Right ventricle myocardium superior (tissue), 1 donor: Measurements from ENCODE around the gene PRKCE. TPM values are rescaled to one million over a fixed set of nuclear protein-coding genes. Genes with fewer than 3 reads are reported as not detected.

ENCODE experiments used
- ATAC-seq: fragments of 200-7000 bp; cut with Tn5 transposase; one replicate; pipeline ENCODE4 v1.9.1; 2020; ENCODE audit warnings: mild to moderate bottlenecking; ENCODE audit not compliant: poor library complexity
- DNase-seq: peaks from one replicate; pipeline ENCODE4 v3.0.0-alpha.2; 2020
- intact Hi-C: fragments of 100-400 bp; cut with DNase I; formaldehyde crosslinking; loops from one replicate; pipeline ENCODE4 v1.11.2; 2022
- total RNA-seq: library from RNA; stranded (reverse); fragmentation: NEBNext Ultra II Directional; extraction: Animal tissue kit (Norgen Biotek cat#: 25700); gene quantifications from one replicate; pipeline ENCODE4 v1.2.1, GENCODE V29; 2021
- donor health status: DM: no; HTN: yes; CAD: no; lungs with severe emphysema.

The PRKCE gene
- total RNA-seq, 1 donor from 2014 or later = 12.5 TPM

DNA sequence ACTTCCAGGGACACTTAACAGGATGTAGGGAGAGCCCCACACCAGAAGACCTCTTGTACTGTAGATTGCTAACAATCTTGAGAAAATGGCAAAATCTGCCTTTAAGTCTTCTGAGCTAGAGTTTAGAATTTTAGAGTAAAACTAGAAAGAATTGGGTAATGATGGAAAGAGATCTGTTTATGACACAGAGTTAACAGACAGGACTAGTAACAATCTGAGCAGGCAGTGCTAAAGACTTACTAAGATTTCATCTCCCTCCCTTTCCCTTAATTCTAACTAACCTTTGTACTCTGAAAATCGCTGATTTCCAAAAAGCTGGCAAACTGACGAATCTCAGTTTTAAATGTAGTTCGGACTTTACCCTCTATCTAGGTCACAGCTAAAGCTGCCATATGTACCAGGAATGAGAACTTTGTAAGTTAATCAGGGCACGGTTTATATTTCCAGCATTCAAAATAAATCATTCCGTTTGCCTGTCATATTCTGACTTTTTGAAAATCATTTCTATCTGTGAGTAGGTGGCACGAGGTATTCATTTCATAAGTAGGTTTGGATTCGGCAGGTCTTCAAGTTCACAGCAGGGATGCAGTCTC is 389.2 kb downstream of the PRKCE start:
- DNase-seq (no peak), ATAC-seq (no peak)
- intact Hi-C loops = no loop called here

DNA sequence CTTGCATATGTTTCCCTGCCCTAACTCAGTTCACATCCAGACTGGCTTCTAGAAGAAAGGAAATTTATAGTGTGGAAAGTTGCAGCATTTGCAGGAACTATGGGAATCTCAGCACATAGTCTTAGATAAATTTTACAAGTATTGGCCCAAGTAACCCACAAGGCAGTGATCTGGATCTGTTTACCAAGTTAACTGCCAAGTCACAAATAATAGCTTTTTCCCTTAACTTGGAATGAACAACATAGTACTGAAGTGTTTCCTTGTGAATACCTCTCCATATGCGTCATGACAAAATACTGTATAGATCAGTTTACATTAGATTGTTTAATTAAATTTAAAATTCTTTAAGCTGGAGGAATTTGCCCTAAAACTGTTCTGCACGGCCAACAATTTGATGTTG is 390.0 kb downstream of the PRKCE start:
- intact Hi-C loops = no loop called here
- no peak for DNase-seq
- ATAC-seq = no peak

DNA sequence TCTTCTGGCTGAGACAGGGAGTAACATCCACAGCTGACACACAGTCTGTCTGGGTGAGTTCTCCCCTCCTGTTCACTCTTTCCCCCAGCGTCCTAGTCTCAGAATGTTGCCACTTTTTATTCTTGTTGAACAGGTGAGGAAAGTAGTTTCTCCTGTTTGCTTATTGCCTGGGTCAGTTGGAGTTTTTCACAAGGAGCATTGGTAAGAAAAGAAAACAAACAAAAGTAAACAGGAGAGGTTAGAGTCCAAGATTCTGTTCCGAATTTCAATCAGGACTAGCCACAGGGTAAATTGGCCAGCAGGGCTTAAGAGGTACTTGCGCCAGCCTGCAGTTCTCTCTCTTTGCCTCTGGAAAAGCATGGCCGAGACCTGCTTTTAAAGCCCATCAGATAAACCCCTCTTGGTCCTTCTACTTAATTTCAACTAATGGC is 390.7 kb downstream of the PRKCE start:
- DNase-seq (no peak), ATAC-seq (no peak)
- intact Hi-C loops = no loop called here

DNA sequence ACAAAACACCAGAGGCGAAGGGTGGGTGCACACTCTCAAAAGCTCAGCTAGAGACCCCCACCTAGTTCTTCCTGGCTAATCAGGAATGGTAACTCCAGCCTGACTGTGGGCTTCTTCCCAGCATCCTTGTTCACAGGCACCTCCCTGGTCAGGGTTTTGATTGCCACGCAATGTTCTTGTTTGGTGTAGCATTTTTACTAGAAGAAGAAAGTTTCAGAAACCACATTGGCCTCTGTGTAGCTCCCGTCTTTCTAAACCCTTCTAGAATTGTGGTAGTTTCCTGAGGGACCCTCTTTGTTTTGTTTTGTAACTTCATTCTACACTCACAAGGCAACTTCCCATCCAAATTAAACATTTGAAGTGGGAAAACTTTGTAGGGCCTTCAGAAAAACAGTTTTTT is 391.2 kb downstream of the PRKCE start:
- intact Hi-C loops = no loop called here
- DNase-seq (no peak), ATAC-seq (no peak)

DNA sequence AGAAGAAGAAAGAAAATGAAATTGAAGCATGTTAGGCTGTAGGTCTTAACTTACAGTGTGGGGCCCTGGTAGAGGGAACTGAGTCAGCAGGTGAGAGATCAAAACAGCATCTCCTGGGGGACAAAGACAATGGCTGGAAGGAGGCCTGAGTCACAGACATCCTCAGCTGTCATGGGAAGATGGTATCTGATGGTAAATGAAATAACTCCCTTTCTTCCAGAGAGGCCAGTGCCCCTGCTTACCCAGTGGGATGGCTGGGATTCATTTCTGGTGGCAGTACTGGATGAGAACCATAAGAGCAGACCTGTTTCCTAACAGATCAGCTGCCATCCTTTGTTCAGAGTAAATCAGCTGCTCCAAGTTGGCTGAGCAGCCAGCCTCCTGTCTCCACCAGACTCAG is 394.4 kb downstream of the PRKCE start:
- intact Hi-C loops = no loop called here
- no peak for ATAC-seq
- no peak for DNase-seq

DNA sequence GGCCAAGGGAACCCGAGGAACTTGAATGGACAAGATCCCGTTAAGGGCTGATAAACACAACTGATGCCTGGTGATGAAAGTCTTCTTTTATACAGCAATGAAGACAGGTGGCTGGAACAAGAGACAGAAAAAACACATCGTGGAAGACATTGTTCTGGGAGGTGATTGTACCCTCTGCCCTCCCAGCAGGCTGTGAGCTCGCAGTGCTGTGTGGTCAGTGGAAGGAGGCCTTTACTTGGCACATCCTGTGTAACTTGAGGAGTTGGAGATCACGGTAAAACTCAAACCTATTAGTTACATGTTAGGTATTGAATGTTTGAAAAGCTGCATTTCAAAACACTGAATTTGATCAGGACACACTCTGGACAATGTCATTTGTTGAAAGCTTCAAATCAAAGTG is 395.8 kb downstream of the PRKCE start:
- ATAC-seq = no peak
- intact Hi-C loops = no loop called here

DNA sequence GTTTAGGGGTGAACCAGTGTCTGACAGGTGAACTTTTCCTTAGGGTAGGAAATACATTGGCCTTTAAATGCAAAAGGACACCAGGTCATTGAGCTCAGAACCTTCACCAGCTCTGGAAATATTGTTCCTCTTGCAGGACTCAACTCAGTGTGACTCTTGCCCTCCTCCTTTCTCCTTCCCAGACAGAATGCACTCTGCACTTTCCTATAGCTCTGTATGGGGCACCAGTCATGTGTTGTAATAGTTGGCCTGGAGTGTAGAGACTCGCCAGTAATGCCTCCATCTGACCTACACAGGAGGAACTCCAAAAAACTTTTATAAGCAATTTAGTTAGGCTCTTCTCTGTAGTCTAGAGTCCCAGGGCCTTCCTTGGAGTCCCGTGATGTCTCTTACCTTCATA is 397.2 kb downstream of the PRKCE start:
- DNase-seq (no peak), ATAC-seq (no peak)
- intact Hi-C loops = no loop called here

More for the DNA sequence above, 395.8 kb downstream of the PRKCE start:
- DNase-seq = no peak

DNA sequence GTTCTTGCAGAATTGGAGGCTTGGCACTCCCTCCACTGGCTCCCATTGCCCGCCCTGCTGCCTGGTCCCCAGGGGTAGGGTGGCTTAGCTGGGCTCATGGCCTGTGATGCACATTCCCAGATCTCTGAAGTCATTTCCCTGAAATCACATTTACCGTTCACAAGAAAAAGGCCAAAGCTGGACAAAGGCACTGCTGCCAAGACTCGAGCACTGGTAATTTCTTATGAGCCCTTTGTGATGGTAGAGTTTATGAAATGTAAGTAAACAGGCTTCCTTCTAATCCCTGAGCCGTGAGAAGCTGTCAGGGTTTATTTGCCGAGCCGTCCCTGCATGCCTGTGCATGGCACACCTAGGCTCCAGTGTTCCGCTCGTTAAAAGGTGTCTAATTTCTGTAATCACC is 398.6 kb downstream of the PRKCE start:
- intact Hi-C loops = no loop called here
- DNase-seq (no peak), ATAC-seq (no peak)

DNA sequence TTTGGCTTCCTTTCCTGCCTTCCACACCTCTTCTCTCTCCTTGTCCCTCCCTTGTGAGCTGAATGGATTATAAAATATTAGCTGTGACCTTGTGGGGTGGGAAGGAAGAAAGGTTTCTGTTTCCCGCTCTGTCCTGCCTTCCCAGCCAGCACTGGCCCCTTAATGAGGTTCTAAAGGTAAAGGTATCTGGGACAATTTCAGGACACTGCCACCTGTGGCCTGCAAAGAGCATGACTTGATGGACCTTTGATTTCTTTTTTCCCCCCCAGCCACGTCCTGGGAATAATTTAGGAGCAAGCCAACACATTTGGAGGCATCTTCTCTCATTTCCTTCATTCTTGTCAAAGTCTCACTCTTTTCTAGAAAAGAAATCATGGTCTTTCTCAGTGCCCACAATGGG is 399.0 kb downstream of the PRKCE start:
- intact Hi-C loops = no loop called here
- no peak for DNase-seq

DNA sequence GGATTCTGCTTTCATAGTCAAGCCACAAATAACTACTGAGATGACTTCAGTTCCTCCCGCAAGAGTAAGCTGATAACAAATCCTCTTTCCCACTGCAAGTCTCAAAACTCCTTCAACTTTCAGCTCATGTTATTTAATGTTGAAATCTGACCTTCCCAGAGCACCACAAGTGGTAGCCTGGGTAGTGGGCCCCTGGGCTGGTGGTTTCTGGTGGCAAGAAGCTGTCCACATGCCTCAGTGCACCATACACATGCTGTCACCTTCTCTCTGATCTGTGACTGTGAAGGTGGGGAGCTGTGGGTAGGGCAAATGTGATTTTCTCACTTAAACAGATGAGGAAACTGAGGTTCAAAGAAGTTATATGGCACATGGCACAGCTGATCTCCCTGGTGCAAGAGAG is 399.6 kb downstream of the PRKCE start:
- ATAC-seq (no peak), DNase-seq (no peak)
- intact Hi-C loops = no loop called here

More for the DNA sequence above, 399.0 kb downstream of the PRKCE start:
- ATAC-seq = no peak

DNA sequence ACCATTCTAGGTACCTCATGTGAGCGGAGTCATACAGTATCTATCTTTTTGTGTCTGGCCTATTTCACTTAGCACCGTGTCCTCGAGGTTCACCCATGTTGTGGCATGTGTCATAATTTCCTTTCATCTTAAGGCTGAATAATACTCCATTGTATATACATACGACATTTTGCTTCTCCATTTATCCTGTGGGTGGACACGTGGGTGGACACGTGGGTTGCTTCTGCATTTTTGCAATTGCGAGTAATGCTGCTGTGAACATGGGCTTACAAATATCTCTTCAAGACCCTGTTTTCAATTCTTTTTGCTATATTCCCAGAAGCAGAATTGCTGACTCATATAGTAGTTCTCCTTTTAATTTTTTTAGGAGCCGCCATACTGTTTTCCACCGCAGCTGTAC is 402.1 kb downstream of the PRKCE start:
- ATAC-seq (no peak), DNase-seq (no peak)
- intact Hi-C loops = no loop called here

DNA sequence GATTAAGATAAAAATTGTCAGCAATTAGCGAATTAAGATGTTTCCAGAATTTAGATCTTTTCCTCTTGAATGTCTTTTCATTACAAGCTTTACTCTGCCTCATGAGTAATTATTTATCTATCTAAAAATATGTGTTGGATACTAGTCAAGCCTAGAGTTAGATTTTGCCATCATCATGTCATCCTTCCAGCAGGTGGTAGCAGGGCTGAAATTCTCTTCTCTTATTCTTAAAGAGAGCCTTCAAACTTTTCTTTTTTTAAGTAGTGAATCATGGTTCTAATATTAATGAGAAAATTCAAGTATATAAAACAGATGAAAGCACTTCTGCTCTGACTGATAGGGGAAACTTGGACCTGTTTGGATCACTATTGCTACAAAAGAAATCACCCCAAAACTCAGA is 405.1 kb downstream of the PRKCE start:
- no peak for DNase-seq
- intact Hi-C loops = no loop called here
- no peak for ATAC-seq

DNA sequence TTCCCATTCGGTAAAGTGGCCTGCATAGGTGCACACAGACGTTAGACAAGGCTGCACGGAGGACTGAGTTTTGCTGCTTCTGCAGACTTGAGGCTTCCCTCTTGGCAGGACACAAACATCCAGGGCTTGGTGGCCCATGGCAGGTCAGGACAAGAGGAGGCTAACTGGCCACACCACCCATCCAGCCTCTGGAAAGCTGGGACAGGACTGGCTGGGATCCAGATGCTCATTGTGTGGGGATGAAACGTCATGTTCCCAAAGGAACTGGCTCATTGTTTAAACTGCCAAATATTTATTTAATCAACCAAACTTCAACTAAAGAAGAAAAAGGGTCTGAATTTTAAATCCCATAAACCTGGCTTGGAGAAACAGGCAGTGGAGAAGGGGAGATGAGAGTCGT is 406.7 kb downstream of the PRKCE start:
- peak; percentile 48 for DNase-seq
- ATAC-seq = peak; percentile 42
- intact Hi-C loops = no loop called here

DNA sequence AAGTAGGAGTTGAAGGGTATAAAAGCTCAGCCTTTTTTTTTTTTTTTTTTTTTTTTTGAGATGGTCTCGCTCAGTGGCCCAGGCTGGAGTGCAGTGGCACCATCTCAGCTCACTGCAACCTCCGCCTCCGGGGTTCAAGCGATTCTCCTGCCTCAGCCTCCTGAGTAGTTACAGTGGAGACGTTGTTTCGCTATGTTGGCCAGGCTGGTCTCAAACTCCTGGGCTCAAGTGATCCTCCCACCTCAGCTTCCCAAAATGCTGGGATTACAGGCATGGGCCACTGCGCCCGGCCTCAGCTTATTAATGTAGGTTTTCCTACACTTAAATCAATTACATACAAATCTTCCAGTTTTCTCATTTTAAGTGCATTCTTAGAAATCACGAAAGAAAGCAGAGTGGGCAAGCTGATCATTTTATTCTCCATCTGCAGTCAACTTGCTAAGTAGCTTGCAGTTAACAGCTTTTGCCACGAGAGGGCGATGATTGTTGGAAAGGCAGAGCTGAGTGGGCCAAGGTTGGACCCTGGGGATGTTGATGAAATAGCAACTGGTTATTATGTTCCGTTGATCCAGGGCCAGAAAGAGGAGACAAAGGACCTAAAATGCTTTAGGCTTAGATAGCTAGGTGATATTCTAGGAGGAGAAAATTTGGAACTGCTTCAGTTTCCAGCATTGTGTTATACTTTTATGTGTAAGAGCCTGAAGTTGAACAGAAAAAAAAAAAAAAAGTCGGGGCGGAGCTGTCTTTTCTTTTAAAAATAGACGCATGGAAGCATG is 411.4 kb downstream of the PRKCE start:
- intact Hi-C loops = loop anchor here (2.0 to 10.0 kb wide), 3 partner anchors 72 to 302 kb away; partner anchors contain the start of gene EPAS1
- peak; percentile 79 for DNase-seq
- peak; percentile 86 for ATAC-seq

DNA sequence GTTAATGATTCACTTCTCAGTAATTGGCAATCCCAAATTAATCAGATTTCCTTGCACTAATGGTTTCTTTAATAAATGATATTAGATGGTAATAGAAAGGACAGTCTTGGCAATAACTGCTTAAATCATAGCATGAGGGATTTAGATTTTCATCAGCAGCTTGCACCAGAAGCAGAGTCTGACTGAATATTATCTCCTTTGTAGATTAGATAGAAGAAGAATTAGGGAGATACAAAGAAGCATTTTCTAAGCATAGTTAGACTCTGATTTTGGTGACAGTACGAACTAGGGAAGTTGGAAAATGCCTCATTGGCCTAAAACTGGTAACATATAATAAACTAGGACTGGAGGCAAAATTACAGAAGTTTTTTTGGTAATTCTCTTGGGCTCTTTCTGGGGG is 412.9 kb downstream of the PRKCE start:
- intact Hi-C loops = loop anchor here (10.0 kb wide), 2 partner anchors 70 to 300 kb away; no protein-coding TSS in a partner anchor
- ATAC-seq (no peak), DNase-seq (no peak)

DNA sequence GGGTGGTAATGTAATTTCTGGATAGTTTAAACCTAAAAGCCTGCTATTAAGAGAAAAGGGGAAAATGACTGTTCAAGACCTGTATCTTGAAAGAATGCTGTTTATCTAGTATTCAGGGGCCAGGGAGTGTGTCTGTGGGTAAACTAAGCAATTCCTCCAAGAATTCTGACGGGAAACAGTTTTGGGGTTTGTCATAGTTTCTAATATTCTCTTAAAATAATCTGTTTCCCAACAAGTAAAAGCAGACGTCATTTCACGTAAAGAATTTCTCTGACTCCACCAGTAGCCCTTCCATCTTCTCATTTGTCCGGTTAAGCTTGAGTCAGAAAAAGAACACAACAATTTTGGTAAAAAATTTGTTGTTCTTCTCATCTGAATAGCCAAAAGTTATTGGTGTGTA is 413.7 kb downstream of the PRKCE start:
- no peak for ATAC-seq
- no peak for DNase-seq
- intact Hi-C loops = loop anchor here (10.0 kb wide), 2 partner anchors 70 to 300 kb away; no protein-coding TSS in a partner anchor

DNA sequence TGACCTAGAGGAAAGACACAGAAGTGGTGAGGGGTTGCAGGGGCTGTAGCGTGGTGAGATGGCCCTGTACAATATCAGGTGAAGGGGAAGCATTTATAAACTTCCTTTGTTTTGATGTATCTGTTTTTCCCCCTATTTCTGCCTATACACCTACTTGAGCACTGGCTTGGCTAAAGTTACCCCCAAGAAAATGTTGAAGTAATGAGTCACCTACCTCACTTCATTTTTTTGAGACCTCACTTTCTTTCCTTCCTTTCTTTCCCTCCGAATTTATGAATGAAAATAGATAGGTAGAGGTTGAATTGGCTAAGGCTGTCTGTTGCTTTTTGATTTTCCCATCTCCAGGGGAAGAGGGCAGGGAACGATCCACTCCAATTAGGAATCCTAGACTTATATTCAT is 414.6 kb downstream of the PRKCE start:
- DNase-seq (no peak), ATAC-seq (no peak)
- intact Hi-C loops = loop anchor here (10.0 kb wide), 2 partner anchors 69 to 299 kb away; no protein-coding TSS in a partner anchor

DNA sequence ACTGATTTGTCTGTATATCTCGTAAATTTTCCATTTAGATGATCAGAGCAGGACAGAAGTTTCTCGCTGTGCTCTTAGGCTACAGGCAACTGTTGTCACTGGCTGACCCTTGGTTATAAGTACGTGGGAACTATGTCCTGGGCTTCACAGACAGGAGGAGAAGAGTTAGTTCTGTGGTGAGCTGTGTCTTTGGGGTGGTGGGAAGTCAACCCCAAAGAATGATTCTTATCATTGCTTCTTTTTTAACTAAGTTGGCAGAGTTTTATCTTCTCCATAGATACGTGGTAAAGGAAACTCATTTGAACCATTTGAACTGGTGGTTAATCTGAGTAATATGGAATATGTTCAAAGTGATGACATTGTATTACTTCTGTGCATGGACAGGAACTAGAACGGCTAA is 415.1 kb downstream of the PRKCE start:
- intact Hi-C loops = loop anchor here (10.0 kb wide), 2 partner anchors 68 to 298 kb away; no protein-coding TSS in a partner anchor
- DNase-seq = no peak
- ATAC-seq = no peak

DNA sequence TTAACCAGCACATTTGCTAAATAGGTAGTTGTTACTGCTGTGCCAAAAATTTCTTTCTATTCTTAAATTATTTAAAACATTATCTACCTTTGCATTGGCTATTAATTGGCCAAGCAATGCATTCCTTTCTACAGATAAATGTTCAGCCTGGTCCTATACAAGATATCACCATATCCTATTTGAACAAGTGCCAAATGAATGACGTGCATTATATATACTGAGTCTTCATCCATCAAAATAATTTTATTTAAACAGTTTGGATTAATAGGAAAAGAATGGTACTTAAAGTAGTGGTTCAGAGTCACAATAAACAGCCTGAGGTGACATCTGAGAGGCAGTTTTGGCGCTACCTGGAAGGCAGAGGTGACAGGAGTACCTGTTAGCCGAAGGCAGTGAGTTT is 415.6 kb downstream of the PRKCE start:
- intact Hi-C loops = loop anchor here (10.0 kb wide), 2 partner anchors 68 to 298 kb away; no protein-coding TSS in a partner anchor
- ATAC-seq = no peak
- no peak for DNase-seq
